Measurements from ENCODE around the gene RASL10A.

Gene RASL10A

DNA sequence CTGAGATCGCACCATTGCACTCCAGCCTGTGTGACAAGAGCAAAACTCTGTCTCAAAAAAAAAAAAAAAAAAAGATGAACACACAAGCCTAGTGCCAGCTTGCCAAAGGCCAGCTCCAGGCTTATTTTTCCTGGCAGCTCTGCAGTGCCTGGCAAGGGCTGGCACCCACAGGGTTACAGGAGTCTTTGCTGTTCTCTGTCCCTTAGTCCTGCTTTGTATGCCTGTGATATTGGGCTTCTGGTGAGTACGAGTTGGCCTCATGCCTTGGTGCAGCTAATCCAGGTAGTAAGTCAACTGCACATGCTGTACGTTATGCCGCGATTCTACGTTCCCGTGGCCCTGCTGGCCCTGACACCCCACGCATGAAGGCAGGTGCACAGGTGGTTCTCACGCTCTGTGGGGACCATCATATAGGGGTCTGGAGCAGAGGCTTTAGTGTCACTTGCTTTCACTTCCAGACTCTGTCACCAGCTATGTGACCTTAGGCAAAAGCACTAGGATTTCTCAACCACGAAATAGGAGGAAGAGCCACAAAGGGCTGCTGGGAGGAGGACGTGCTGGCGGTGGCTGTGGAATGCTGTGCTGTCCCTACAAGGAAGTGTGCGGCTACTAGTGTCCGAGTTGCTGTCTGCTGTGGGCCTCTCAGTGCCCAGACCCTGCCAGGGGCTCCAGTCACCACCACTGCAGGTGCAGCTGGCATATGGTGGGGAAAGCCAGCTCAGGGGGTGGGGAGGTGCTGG is 21.4 kb upstream of the RASL10A start:
- Histone ChIP-seq H3K36me3 (replicated peaks) (peaks cover 57% of the 10 kb centered on the region), H3K4me3 (ENCODE audit: low read depth, low read length) (no peak overlapping the region), H3K27me3 (replicated peaks) (no peaks in the 10 kb centered on the region), H3K27ac (no peak overlapping the region)
- TF ChIP-seq, protein P1, sequence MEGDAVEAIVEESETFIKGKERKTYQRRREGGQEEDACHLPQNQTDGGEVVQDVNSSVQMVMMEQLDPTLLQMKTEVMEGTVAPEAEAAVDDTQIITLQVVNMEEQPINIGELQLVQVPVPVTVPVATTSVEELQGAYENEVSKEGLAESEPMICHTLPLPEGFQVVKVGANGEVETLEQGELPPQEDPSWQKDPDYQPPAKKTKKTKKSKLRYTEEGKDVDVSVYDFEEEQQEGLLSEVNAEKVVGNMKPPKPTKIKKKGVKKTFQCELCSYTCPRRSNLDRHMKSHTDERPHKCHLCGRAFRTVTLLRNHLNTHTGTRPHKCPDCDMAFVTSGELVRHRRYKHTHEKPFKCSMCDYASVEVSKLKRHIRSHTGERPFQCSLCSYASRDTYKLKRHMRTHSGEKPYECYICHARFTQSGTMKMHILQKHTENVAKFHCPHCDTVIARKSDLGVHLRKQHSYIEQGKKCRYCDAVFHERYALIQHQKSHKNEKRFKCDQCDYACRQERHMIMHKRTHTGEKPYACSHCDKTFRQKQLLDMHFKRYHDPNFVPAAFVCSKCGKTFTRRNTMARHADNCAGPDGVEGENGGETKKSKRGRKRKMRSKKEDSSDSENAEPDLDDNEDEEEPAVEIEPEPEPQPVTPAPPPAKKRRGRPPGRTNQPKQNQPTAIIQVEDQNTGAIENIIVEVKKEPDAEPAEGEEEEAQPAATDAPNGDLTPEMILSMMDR (IDR thresholded peaks at IDR 0.05; ENCODE audit: low read depth, low read length, missing control alignments) = no peak
- in situ Hi-C loops (cut with HindIII; ENCODE audit: low pct_ligation_motif_present, low sequenced_read_pairs) = no loop called here
- DNase-seq = no peak

DNA sequence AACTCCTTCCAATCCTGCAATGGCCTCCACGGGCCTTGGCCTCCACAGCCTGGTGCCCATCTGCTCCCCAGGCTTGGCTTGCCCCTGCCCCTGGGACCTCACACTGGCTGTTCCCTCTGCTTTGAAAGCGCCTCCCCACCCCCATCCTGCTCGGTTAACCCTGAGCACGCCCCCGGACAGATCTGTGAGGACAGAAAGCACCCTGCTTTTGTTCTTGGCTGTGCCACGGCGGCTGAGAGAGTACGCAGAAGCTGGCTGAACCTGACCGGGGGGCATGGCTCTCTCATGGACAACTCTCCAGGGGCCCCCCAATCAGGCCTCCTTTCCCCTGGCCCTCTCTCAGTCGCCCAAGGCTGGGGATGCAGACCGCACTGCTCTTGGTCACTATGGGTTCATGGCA is 20.2 kb upstream of the RASL10A start:
- Histone ChIP-seq H3K4me3 (ENCODE audit: low read depth, low read length) (no peak overlapping the region), H3K27ac (no peak overlapping the region), H3K27me3 (replicated peaks) (no peaks in the 10 kb centered on the region), H3K36me3 (replicated peaks) (peaks cover 44% of the 10 kb centered on the region)
- TF ChIP-seq, protein P1 (IDR thresholded peaks at IDR 0.05; ENCODE audit: low read depth, low read length, missing control alignments) = no peak
- DNase-seq = no peak
- in situ Hi-C loops (cut with HindIII; ENCODE audit: low pct_ligation_motif_present, low sequenced_read_pairs) = no loop called here

DNA sequence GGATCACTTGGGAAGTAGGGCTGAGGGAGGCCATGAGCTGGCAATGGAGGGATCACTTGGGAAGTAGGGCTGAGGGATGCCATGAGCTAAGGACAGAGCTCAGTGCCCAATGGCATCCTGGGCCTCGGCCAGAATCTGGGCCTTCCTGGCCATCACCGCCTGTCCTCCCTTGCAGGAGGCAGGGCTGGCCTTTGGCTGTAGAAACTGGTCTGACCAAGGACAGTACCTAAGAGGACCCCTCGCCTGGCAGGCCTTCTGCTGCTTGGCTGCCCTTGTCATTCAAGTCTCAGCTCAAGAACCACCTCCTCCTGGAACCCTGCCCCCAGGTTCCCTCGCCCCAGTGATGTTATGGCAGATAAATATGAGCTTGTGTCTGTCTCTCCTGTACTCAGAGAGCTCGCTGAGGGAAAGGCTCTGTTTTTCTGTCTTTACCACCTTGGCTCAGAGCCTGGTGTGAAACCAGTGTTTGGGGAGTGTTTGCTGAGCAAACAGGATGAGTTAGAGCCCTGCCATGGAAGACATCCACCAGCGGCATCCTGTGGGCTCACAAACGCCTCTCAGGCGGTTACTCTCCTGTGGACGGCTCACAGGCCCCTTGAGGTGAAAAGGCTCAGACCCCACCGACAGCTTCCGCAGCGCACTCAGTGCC is 19.3 kb upstream of the RASL10A start:
- H3K36me3 ChIP-seq (replicated peaks) = peaks cover 37% of the 10 kb centered on the region

DNA sequence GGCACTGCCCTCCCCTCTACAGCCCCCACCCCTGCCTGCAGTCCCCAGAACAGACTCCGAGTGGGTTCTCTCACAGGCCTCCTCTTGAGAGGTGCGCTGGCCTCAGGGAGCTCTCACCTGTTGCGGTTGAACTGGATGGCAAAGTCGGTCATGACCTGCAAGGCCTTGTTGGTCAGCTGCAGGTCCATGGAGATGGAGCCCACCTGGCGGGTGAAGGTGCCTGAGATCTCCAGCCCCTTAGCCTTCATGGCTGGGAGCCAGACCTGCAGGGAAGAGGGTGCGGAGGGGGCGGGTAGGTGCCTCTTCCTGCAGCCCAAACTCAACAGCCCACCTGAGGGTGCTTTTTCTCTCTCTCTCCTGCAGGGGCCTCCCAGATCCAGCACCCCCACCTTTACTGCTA is 18.7 kb upstream of the RASL10A start:
- TF ChIP-seq, protein P1 (IDR thresholded peaks at IDR 0.05; ENCODE audit: low read depth, low read length, missing control alignments) = no peak
- DNase-seq = no peak
- Histone ChIP-seq H3K4me3 (ENCODE audit: low read depth, low read length) (no peak overlapping the region), H3K27ac (no peak overlapping the region), H3K36me3 (replicated peaks) (peaks cover 31% of the 10 kb centered on the region), H3K27me3 (replicated peaks) (no peaks in the 10 kb centered on the region)
- in situ Hi-C loops (cut with HindIII; ENCODE audit: low pct_ligation_motif_present, low sequenced_read_pairs) = no loop called here

More for the DNA sequence above, 19.3 kb upstream of the RASL10A start:
- no peak overlapping the region for H3K4me3 ChIP-seq (ENCODE audit: low read depth, low read length)
- H3K27ac ChIP-seq = no peak overlapping the region
- in situ Hi-C loops (cut with HindIII; ENCODE audit: low pct_ligation_motif_present, low sequenced_read_pairs) = no loop called here
- DNase-seq = no peak
- TF ChIP-seq, protein P1 (IDR thresholded peaks at IDR 0.05; ENCODE audit: low read depth, low read length, missing control alignments) = no peak
- no peaks in the 10 kb centered on the region for H3K27me3 ChIP-seq (replicated peaks)

DNA sequence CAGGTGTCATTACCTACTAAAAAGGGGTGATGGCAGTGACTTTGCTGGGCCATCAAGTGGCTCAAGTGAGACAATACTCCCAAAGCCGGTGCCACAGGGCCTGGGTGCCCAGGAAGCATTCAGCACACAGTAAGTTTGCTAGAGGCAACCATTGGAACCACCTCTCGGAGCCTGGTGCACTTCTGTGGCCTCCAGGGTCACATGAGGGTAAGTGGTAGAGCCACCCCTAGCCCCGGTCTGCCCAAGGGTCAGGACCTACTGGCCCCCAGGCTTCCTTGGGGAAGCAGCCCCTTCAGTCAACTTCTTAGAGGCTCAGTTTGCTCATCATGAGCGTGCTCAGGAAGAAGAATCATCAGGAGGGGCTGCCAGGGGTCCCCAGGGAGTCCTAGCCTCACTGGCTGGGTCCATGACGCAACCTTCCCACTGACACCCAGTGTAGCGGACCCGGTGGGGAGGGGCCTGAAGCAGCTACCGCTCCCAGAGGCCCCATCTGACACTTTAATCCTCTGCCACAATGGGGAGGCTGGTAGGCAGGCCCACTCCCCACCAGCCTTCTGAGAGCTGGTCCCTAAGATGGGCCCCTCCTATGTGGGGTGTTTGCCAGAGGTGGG is 17.5 kb upstream of the RASL10A start:
- H3K36me3 ChIP-seq (replicated peaks) = peaks cover 24% of the 10 kb centered on the region

More for the DNA sequence above, 17.5 kb upstream of the RASL10A start:
- in situ Hi-C loops (cut with HindIII; ENCODE audit: low pct_ligation_motif_present, low sequenced_read_pairs) = no loop called here
- DNase-seq = no peak
- Histone ChIP-seq H3K27ac (no peak overlapping the region), H3K27me3 (replicated peaks) (no peaks in the 10 kb centered on the region), H3K4me3 (ENCODE audit: low read depth, low read length) (no peak overlapping the region)
- TF ChIP-seq, protein P1 (IDR thresholded peaks at IDR 0.05; ENCODE audit: low read depth, low read length, missing control alignments) = no peak

Data from brain microvascular endothelial cell (primary cell).